PC-9 (cell line): Measurements from ENCODE around the gene HES3.

Source experiments
- CTCF ChIP-seq: fragments of 200-600 bp; sonication (generic); conservative IDR thresholded peaks from 2 replicates; pipeline ENCODE4 v1.6.1; 2017; ENCODE audit warnings: mixed run types, antibody characterized with exemption, mild to moderate bottlenecking, moderate library complexity
- EZH2 ChIP-seq: fragments of 200-600 bp; sonication (generic); IDR thresholded peaks from 2 replicates; pipeline ENCODE4 v1.8.0; 2017; ENCODE audit warnings: antibody characterized with exemption, low read depth

- TF ChIP-seq CTCF (no peak), EZH2 (no peak)
Observed at GRCh38 chr1:6208723-6209660, 35.0 kb upstream of the HES3 start.
